NT2/D1 (cell line): ENCODE measurements around the gene RRH.
"Not testable (repeated sequence)": the region's sequence is repeated elsewhere in the genome, so short reads cannot be mapped to it uniquely, and the experiment has no call there.

Source experiments
- DNase-seq: peaks from one replicate; pipeline ENCODE4 v3.0.0-alpha.2; 2011; ENCODE audit warnings: low read depth, low spot score
- H3K27me3 ChIP-seq: 2 replicates; pipeline ENCODE4 v1.6.0; 2011; ENCODE audit warnings: mild to moderate bottlenecking; ENCODE audit not compliant: insufficient read length, insufficient read depth
- H3K36me3 ChIP-seq: 2 replicates; pipeline ENCODE4 v1.6.1; 2011; ENCODE audit warnings: mild to moderate bottlenecking, low read length, mixed read lengths; ENCODE audit not compliant: insufficient read depth, insufficient read length
- H3K4me1 ChIP-seq: 2 replicates; pipeline ENCODE4 v1.5.1; 2011; ENCODE audit not compliant: insufficient read depth, insufficient read length
- H3K4me3 ChIP-seq: 2 replicates; pipeline ENCODE4 v1.5.1; 2011; ENCODE audit warnings: low read depth; ENCODE audit not compliant: insufficient read length
- H3K9ac ChIP-seq: 2 replicates; pipeline ENCODE4 v1.6.0; 2011; ENCODE audit warnings: low read depth; ENCODE audit not compliant: insufficient read length
- H3K9me3 ChIP-seq: 2 replicates; pipeline ENCODE4 v1.5.1; 2011; ENCODE audit warnings: mild to moderate bottlenecking, low read length; ENCODE audit not compliant: insufficient read depth
- SUZ12 ChIP-seq: IDR thresholded peaks from 2 replicates; pipeline ENCODE4 v1.6.1; 2011; ENCODE audit not compliant: insufficient read length, insufficient read depth; ENCODE audit errors: extremely low read depth
- YY1 ChIP-seq: IDR thresholded peaks from 2 replicates; pipeline ENCODE4 v1.6.1; 2011; ENCODE audit not compliant: insufficient read length, insufficient read depth
- ZNF274 ChIP-seq: IDR thresholded peaks from 2 replicates; pipeline ENCODE4 v1.6.1; 2011; ENCODE audit warnings: mild to moderate bottlenecking, low read depth, low read length

The RRH gene

GRCh38 chr4:109870061-109870460, 42.3 kb downstream of the RRH start:
- no peaks in the 10 kb centered on the region for H3K27me3 ChIP-seq
- no peaks in the 10 kb centered on the region for H3K4me1 ChIP-seq
- no peak for DNase-seq
- TF ChIP-seq ZNF274 (no peak), YY1 (no peak), SUZ12 (no peak)
- H3K4me3 ChIP-seq, result no peak overlapping the region
- no peaks in the 10 kb centered on the region for H3K9me3 ChIP-seq
- no peaks in the 10 kb centered on the region for H3K36me3 ChIP-seq
- no peak overlapping the region for H3K9ac ChIP-seq

- no peaks in the 10 kb centered on the region for H3K4me1 ChIP-seq
- no peaks in the 10 kb centered on the region for H3K9me3 ChIP-seq
- H3K4me3 ChIP-seq, result no peak overlapping the region
- H3K9ac ChIP-seq, result no peak overlapping the region
- TF ChIP-seq ZNF274 (no peak), SUZ12 (no peak)
- no peak for DNase-seq
- no peaks in the 10 kb centered on the region for H3K27me3 ChIP-seq
- H3K36me3 ChIP-seq, result no peaks in the 10 kb centered on the region
These were observed 44.3 kb downstream of the RRH start for GRCh38 chr4:109872065-109872464.

- TF ChIP-seq SUZ12, result no peak
- no peak for TF ChIP-seq ZNF274
- no peak for TF ChIP-seq YY1
- H3K4me3 ChIP-seq, result no peak overlapping the region
- DNase-seq, result no peak
- no peaks in the 10 kb centered on the region for H3K36me3 ChIP-seq
- no peaks in the 10 kb centered on the region for H3K4me1 ChIP-seq
- no peak overlapping the region for H3K9ac ChIP-seq
- no peaks in the 10 kb centered on the region for H3K27me3 ChIP-seq
- no peaks in the 10 kb centered on the region for H3K9me3 ChIP-seq
These were observed 45.3 kb downstream of the RRH start for GRCh38 chr4:109872950-109873656.

GRCh38 chr4:109873791-109874514, 46.2 kb downstream of the RRH start:
- DNase-seq, result no peak
- H3K9ac ChIP-seq, result no peak overlapping the region
- H3K27me3 ChIP-seq, result no peaks in the 10 kb centered on the region
- no peaks in the 10 kb centered on the region for H3K36me3 ChIP-seq
- no peak for TF ChIP-seq ZNF274
- no peak for TF ChIP-seq SUZ12
- TF ChIP-seq YY1, result no peak
- H3K4me1 ChIP-seq, result no peaks in the 10 kb centered on the region
- no peak overlapping the region for H3K4me3 ChIP-seq
- no peaks in the 10 kb centered on the region for H3K9me3 ChIP-seq

GRCh38 chr4:109875106-109875505, 47.3 kb downstream of the RRH start:
- Histone ChIP-seq H3K36me3 (no peaks in the 10 kb centered on the region), H3K9me3 (no peaks in the 10 kb centered on the region), H3K9ac (no peak overlapping the region), H3K4me1 (no peaks in the 10 kb centered on the region), H3K27me3 (no peaks in the 10 kb centered on the region), H3K4me3 (no peak overlapping the region)
- TF ChIP-seq ZNF274 (no peak), YY1 (no peak), SUZ12 (no peak)
- no peak for DNase-seq

GRCh38 chr4:109875553-109875952, 47.8 kb downstream of the RRH start:
- H3K4me1 ChIP-seq, H3K4me3 ChIP-seq, H3K9me3 ChIP-seq, H3K36me3 ChIP-seq, H3K27me3 ChIP-seq, DNase-seq, H3K9ac ChIP-seq: not testable (repeated sequence)

GRCh38 chr4:109876634-109877265, 49.0 kb downstream of the RRH start:
- no peaks in the 10 kb centered on the region for H3K4me1 ChIP-seq
- DNase-seq, result no peak

More at GRCh38 chr4:109876634-109877265, 49.0 kb downstream of the RRH start:
- no peaks in the 10 kb centered on the region for H3K27me3 ChIP-seq
- H3K9me3 ChIP-seq, result no peaks in the 10 kb centered on the region
- no peak overlapping the region for H3K4me3 ChIP-seq
- TF ChIP-seq SUZ12 (no peak), YY1 (no peak), ZNF274 (no peak)
- no peaks in the 10 kb centered on the region for H3K36me3 ChIP-seq
- no peak overlapping the region for H3K9ac ChIP-seq
